NCI-H2171 (cell line): ENCODE results near the gene WDR13.
"Not testable (repeated sequence)": the region's sequence is repeated elsewhere in the genome, so short reads cannot be mapped to it uniquely, and the experiment has no call there.

Experiments
- DNase-seq: peaks from one replicate; lab custom pipeline; 2025; lab: John Stamatoyannopoulos, UW

The WDR13 gene

DNA sequence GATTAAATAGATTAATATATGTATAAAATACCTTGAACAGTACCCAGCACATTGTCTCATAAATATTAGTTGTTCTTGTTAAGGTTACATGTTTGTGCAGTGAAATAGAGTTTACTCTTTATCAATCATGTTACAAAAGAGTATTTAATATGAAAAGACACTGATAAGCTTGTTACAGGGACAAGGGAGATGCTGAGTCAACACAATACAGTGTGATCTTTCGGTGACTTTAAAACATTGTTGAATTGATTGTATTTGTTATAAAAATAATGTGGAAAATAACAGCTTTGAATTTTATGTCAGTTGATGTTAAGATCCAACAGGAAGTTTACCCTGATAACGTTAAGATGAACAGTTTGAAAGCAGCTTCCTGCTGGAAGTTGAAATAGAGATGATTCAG is 1.4 kb upstream of the WDR13 start:
- no peak for DNase-seq

GRCh38 chrX:48598614-48599013 is 1.3 kb downstream of the WDR13 start:
- DNase-seq = no peak

DNA sequence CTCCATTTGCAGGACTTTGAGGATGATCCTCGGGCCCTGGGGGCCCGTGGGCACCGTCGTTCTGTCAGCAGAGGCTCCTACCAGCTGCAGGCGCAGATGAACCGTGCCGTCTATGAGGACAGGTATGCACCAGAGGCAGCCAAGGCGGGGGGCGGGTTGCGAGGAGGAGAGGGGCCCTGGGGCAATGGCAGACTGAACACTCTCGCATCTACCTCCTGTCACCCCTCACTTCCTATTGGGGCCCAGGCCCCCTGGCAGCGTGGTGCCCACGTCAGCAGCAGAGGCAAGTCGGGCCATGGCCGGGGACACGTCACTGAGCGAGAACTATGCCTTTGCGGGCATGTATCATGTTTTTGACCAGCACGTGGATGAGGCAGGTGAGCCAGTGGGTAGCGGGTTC is 2.0 kb downstream of the WDR13 start:
- DNase-seq = no peak

GRCh38 chrX:48600226-48600625 is 2.9 kb downstream of the WDR13 start:
- DNase-seq = no peak

- DNase-seq = no peak
Measured at GRCh38 chrX:48601741-48602394, 4.6 kb downstream of the WDR13 start.

DNA sequence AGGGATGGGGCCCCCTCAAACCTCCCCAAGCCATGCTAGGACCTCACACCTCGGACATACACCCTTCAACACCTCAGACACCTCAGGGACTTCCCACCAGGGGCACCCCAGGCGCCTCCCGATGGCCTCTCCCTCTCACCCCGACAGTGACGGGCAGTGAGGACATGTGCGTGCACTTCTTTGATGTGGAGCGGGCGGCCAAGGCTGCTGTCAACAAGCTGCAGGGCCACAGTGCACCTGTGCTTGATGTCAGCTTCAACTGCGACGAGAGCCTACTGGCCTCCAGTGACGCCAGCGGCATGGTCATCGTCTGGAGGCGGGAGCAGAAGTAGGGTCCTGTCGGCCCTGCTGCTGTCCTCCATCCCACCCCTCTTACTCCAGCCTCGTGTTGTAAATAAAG is 7.4 kb downstream of the WDR13 start:
- no peak for DNase-seq

- no peak for DNase-seq
Measured at GRCh38 chrX:48606091-48606490, 8.8 kb downstream of the WDR13 start.

DNA sequence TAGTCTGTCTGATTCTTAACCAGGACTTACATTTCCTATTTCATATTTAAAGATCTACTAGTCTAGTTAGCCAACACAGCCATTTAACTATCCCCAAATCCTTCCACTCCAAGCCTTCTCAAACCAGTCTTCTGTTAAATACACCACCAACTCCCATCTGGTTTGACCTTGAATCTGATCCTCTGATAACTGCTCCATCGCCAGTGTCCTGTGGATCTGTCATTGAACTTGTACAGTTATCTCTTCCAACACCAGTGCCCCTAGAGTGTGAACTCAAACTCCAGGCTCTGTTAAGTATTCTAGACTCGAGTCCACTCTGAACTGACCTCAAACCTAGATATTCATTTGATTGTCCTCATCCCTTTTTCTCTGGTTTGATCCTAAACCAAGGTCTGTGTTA is 14.4 kb downstream of the WDR13 start:
- DNase-seq = no peak

DNA sequence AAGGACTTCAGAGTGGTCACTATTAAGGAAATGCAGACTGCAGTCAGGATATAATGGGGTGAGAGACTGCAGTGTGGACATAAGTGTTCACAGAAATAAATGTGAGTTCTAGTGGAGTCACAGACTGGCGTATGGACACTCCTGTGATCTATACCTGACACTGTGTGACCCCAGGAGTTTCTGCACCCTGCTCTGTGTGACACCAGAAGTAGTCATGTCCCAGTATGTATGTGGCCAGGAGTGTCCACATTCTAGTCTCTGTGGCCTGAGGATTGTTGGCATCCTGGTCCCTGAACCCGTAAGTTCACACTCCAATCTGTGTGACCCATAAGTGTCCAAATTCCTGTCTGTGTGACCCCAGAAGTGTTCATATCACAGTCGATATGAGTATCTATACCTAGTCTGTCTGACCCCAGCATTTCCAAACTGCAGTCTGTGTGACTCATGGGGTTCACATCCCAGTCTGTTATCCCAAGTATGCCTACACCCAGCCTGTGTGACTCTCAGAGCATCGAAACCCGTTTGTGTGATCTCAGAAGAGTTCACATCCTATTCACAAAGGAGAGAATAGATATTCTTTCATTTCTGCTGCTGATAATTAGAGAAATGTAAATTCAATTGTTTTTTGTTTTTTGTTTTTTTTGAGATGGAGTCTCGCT is 16.3 kb downstream of the WDR13 start:
- no peak for DNase-seq

GRCh38 chrX:48616576-48616975 is 19.3 kb downstream of the WDR13 start:
- no peak for DNase-seq

DNA sequence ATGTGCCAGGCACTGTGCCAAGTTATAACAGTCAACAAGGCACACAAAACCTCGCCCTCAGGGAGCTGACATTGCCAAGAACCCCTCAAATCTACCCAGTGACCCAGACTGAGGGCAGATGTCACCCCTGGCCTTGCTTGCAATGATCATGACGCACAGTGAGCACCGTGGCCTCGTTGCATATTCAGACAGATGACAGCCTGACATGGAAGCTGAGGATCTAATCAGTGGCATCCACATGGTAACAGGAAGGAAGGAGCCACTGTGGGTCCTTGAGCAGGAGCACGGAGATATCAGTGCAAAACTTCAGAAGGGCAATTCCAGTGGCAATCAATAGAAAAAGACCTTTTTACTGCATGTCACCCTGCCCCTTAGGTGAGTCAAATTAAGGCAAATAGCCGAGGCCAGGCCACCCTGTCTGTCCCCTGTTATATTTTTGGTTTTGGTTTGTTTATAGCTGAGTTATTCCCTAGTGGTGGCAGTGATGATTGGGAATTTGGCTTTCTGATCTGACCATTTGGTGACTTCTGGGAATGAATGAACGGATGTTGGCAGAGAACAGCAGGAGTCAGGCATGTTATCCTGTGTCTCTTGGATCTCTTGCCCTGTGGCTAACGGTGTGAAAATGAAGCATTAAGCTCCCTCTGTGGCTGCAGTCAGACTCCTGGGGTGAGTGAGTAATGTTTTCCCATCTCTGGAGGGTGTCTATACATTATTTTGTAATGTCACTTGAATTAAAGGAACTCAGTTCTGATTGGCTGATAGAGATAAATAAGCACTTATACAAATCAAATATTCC is 20.4 kb downstream of the WDR13 start:
- no peak for DNase-seq

DNA sequence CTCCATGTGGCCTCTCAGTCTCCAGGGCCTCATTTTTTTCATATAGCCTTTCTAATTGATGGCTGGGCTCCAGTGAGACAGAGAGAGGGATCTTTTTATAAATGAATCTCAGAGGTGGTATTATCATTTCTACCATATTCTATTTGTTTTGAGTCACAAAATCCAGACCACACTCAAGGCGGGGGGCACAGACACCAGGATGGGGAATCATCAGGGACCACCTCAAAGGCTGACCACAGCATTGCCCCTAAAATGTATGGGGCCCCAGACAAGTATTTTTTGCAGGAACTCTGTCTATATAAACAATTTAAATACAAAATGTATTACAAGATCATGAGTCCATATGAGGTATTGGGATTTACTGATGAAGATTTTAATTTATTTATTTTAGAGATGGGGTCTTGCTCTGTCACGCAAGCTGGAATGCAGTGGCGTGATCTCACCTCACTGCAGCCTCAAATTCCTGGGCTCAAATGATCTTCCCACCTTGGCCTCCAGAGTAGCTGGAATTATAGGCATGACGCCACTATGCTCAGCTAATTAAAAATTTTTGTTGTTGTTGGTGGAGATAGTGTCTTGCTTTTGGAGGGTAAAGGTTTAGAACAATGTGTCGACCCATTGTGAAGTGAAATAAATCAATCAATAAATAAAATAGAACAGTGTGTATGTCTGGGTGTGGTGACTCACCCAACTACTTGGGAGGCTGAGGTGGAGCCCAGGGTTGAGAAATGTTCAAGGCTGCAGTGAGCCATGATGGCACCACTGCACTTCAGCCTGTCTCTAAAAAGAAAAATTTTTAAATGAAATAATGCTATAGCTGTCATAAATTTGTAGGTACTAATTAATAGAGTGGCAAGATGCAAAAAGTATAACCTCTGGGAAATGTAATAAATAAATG is 29.4 kb downstream of the WDR13 start:
- DNase-seq = no peak

- peak; percentile 74 for DNase-seq
Measured at GRCh38 chrX:48631376-48632090, 34.2 kb downstream of the WDR13 start.

- no peak for DNase-seq
Measured at GRCh38 chrX:48632207-48632606, 34.9 kb downstream of the WDR13 start.

- no peak for DNase-seq
Measured at GRCh38 chrX:48636301-48636700, 39.0 kb downstream of the WDR13 start.

DNA sequence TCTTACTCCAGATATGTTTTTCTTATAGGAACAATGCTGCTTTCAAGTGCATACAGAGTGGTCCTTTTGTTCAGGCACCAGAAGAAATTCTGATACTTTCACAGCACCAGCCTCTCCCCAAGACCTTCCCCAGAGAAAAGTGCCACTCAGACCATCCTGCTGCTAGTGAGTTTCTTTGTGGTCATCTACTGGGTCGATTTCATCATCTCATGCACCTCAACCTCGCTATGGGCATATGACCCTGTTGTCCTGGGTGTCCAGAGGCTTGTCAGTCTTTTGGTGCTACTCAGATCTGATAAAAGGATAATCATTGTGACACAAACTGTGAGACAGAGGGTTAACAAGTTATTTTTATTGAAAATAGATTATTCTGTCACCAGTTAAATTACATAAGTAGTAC is 39.5 kb downstream of the WDR13 start:
- DNase-seq = no peak

DNA sequence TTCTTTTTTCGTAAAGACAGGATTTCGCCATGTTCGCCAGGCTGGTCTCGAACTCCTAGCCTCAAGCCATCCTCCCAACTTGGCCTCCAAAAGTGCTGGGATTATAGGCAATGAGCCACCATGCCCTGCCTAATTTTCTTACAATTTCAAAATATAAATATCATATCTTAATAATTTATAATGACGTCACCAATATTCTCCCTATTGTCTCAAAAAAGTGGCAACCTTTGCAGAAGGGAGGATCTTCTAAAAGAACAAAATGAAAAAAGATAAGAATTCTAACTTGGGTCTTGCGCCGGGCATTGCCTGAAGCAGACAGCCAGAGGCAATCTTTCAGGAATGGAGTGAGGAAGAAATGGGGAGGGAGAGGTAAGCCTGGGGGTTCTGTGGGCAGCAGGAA is 48.4 kb downstream of the WDR13 start:
- no peak for DNase-seq

DNA sequence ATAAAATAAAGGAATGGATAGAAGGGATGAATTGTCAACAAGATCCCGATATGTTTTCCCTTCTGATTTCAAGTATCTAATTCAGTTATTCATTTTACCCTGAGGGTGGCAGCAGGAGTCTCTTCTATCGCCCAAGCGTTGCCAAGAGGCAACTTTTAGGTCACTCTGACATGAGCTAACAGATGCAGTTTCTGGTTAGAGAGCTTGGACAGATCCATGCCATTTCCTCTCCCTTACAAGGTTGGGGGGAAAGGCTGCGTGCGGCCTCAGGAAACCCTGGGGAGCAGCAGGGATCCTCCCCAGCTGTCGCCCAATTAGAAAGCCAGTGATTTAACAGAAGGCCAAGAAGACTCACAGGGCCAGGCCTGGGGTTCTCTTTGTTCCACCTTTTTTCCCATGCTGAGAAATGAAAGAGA is 51.1 kb downstream of the WDR13 start:
- peak; percentile 53 for DNase-seq

DNA sequence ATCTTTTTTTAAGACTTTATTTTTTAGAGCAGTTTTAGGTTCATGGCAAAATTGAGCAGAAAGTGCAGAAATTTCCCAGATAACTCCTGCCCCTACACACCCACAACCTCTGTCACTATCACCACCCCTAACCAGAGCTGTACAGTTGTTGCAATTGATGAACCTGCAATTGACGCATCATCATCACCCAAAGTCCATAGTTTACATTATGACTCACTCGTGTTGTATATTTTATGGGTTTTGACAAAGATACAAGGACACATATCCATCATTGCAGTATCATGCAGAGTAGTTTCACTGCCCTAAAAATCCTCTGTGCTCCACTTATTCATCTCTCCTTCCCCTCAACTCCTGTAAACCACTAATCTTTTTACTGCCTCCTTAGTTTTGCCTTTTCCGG is 51.8 kb downstream of the WDR13 start:
- no peak for DNase-seq

DNA sequence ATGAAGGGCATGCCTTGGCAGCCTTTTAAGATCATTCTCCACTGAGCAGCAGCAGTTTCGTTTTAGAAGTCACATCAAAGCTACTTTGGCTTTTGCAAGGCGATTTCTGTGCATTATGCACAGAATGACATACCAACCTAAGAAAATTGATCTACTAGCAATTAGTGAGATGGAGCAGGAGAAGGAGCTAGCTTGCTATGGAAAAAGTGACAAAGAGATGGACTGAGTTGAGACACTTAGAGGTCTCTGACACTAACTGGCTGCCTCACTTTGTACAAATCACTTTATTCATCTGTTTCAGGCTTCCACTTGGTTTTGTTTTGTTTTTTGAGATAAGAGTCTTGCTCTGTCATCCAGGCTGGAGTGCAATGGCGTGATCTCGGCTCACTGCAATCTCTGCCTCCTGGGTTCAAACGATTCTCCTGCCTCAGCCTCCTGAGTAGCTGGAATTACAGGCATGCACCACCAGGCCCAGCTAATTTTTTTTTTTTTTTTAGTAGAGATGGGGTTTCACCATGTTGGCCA is 54.8 kb downstream of the WDR13 start:
- not testable (repeated sequence) for DNase-seq

DNA sequence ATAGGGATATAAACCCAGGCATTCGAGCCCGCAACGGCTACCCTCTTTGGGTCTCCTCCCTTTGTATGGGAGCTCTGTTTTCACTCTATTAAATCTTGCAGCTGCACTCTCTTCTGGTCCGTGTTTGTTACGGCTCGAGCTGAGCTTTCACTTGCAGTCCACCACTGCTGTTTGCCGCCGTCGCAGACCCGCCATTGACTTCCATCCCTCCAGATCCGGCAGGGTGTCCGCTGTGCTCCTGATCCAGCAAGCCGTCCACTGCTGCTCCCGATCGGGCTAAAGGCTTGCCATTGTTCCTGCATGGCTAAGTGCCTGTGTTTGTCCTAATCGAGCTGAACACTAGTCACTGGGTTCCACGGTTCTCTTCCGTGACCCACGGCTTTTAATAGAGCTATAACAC is 57.5 kb downstream of the WDR13 start:
- DNase-seq = not testable (repeated sequence)
